ENCODE measurements around the gene SIN3A.

DNA sequence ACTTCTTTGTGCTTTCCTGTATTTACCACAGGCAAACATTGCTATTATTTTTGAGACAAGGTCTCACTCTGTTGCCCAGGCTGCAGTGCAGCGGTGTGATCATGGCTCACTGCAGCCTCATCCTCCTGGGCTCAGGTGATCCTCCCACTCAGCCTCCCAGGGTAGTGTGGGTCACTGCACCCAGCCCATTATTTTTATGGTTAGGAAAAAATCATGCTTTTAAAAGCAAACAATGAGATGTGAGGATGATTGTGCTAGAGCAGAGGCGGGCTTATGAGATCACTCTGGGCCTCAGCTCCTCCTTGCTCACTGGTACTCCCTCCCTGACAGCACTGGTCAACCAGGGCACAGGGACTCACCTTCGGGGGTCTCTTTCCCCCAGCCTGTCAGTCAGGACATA lies 85.3 kb downstream of the SIN3A start:
- no peak for TF ChIP-seq CTCF (IDR thresholded peaks at IDR 0.05)
- TF ChIP-seq POLR2A (IDR thresholded peaks at IDR 0.05): no peak
